Fibroblast of gingiva (primary cell): ENCODE results near the gene BRD9.
A peak's percentile ranks its signal among the peaks of the same experiment; 100 is the strongest.
"Not testable (repeated sequence)": the region's sequence is repeated elsewhere in the genome, so short reads cannot be mapped to it uniquely, and the experiment has no call there.

ENCODE experiments used
- DNase-seq: peaks from one replicate; pipeline ENCODE4 v3.0.0-alpha.2; 2011; ENCODE audit warnings: low read depth

Gene BRD9

GRCh38 chr5:922436-923280 is 30.1 kb upstream of the BRD9 start:
- no peak for DNase-seq

- no peak for DNase-seq
Observed at GRCh38 chr5:921456-922435, 29.1 kb upstream of the BRD9 start.

- DNase-seq = no peak
Observed at GRCh38 chr5:920321-920720, 27.7 kb upstream of the BRD9 start.

GRCh38 chr5:919356-920000 is 26.9 kb upstream of the BRD9 start:
- DNase-seq = no peak

- not testable (repeated sequence) for DNase-seq
Observed at GRCh38 chr5:918717-919116, 26.1 kb upstream of the BRD9 start.

GRCh38 chr5:916441-917293 is 24.1 kb upstream of the BRD9 start:
- DNase-seq = no peak

GRCh38 chr5:915946-916345 is 23.3 kb upstream of the BRD9 start:
- DNase-seq = no peak

- not testable (repeated sequence) for DNase-seq
Observed at GRCh38 chr5:915346-915745, 22.7 kb upstream of the BRD9 start.

GRCh38 chr5:914612-915011 is 22.0 kb upstream of the BRD9 start:
- DNase-seq = no peak

GRCh38 chr5:914174-914573 is 21.6 kb upstream of the BRD9 start:
- no peak for DNase-seq

- peak; percentile 84 for DNase-seq
Observed at GRCh38 chr5:912280-913091, 19.9 kb upstream of the BRD9 start.

- DNase-seq = peak; percentile 16
Observed at GRCh38 chr5:911601-912000, 19.0 kb upstream of the BRD9 start.

- DNase-seq = no peak
Observed at GRCh38 chr5:910769-911160, 18.2 kb upstream of the BRD9 start.

- DNase-seq = no peak
Observed at GRCh38 chr5:909994-910768, 17.6 kb upstream of the BRD9 start.

- no peak for DNase-seq
Observed at GRCh38 chr5:909086-909485, 16.5 kb upstream of the BRD9 start.

- no peak for DNase-seq
Observed at GRCh38 chr5:908172-908571, 15.6 kb upstream of the BRD9 start.

GRCh38 chr5:907366-907910 is 14.8 kb upstream of the BRD9 start:
- DNase-seq = no peak

- DNase-seq = no peak
Observed at GRCh38 chr5:905139-905642, 12.6 kb upstream of the BRD9 start.

GRCh38 chr5:903756-904096 is 11.1 kb upstream of the BRD9 start:
- DNase-seq = no peak
